Natural killer cell (primary cell): ENCODE data around the gene MVB12B. TPM values are rescaled to one million over a fixed set of nuclear protein-coding genes. Genes with fewer than 3 reads are reported as not detected.

Experiments used
- ATAC-seq, 3 donors: fragments of 150-1000 bp in 2 of 3; fragments of 200-7000 bp in 1 of 3; cut with Tn5 transposase; 1 replicate in 1 of 3; 2 replicates in 2 of 3; pipeline ENCODE4 v1.10.0; 2021; ENCODE audit warnings: mild to moderate bottlenecking in 2 of 3, moderate library complexity in 2 of 3
- DNase-seq, 2 donors: peaks; one replicate each; pipeline versions ENCODE4 v3.0.0 to v3.0.0-alpha.2; 2013 to 2021; ENCODE audit warnings: mixed read lengths in 1 of 2
- H3K27ac ChIP-seq: one replicate; pipeline ENCODE4 v1.5.1; 2013; ENCODE audit warnings: mild to moderate bottlenecking, low read length
- H3K27me3 ChIP-seq: one replicate; pipeline ENCODE4 v1.6.1; 2013; ENCODE audit warnings: low read length; ENCODE audit not compliant: control insufficient read depth, insufficient read depth
- H3K36me3 ChIP-seq: one replicate; pipeline ENCODE4 v1.6.1; 2013; ENCODE audit warnings: low read length; ENCODE audit not compliant: control insufficient read depth, insufficient read depth
- H3K4me1 ChIP-seq: one replicate; pipeline ENCODE4 v1.6.1; 2013; ENCODE audit warnings: low read length; ENCODE audit not compliant: control insufficient read depth, insufficient read depth
- H3K4me3 ChIP-seq: one replicate; pipeline ENCODE4 v1.5.1; 2013; ENCODE audit warnings: low read length
- H3K9me3 ChIP-seq: one replicate; pipeline ENCODE4 v1.6.1; 2013; ENCODE audit warnings: low read length; ENCODE audit not compliant: control insufficient read depth, insufficient read depth
- H3K27ac Mint-ChIP-seq, 2 donors: one replicate each; pipeline ENCODE4 v1.8.0; 2022; ENCODE audit warnings: mild to moderate bottlenecking in 2 of 2, mixed read lengths in 2 of 2, moderate library complexity in 1 of 2
- H3K27me3 Mint-ChIP-seq, 2 donors: one replicate each; pipeline ENCODE4 v1.8.0; 2022; ENCODE audit warnings: low read depth in 2 of 2, mixed read lengths in 2 of 2
- H3K36me3 Mint-ChIP-seq: one replicate; pipeline ENCODE4 v1.8.0; 2022; ENCODE audit warnings: mixed read lengths
- H3K4me1 Mint-ChIP-seq, 2 donors: one replicate each; pipeline ENCODE4 v1.8.0; 2022; ENCODE audit warnings: mixed read lengths in 2 of 2
- H3K4me3 Mint-ChIP-seq: one replicate; pipeline ENCODE4 v1.8.0; 2022; ENCODE audit warnings: mild to moderate bottlenecking, moderate library complexity, mixed read lengths
- H3K9me3 Mint-ChIP-seq, 2 donors: one replicate each; pipeline ENCODE4 v1.8.0; 2022; ENCODE audit warnings: mixed read lengths in 2 of 2
- WGBS: methylation state at CpG from one replicate; pipeline ENCODE4 v1.1.7; 2013; ENCODE audit warnings: missing lambda C conversion rate; ENCODE audit not compliant: insufficient coverage; 5-methylcytosine and 5-hydroxymethylcytosine counted together
- intact Hi-C: fragments of 100-400 bp; cut with micrococcal nuclease; formaldehyde crosslinking; loops from one replicate; pipeline ENCODE4 v1.14.2; 2022
- total RNA-seq, 4 donors: library from RNA; stranded (reverse); fragments of 120-200 nt in 1 of 4; gene quantifications; one replicate each; pipeline versions ENCODE4 v1.2.3 to v1.2.4, GENCODE V29; 2013 to 2022
- TF ChIP-seq, protein P1 (sequence below): fragments of 200-600 bp; IDR thresholded peaks from one replicate; pipeline ENCODE4 v1.8.0; 2022; ENCODE audit warnings: antibody characterized with exemption

The MVB12B gene
- total RNA-seq, 3 donors from 2014 or later (not counting 1 experiment from before 2014, with no cell fraction given) = 2.0 to 13.0 (median 7.8) TPM

DNA sequence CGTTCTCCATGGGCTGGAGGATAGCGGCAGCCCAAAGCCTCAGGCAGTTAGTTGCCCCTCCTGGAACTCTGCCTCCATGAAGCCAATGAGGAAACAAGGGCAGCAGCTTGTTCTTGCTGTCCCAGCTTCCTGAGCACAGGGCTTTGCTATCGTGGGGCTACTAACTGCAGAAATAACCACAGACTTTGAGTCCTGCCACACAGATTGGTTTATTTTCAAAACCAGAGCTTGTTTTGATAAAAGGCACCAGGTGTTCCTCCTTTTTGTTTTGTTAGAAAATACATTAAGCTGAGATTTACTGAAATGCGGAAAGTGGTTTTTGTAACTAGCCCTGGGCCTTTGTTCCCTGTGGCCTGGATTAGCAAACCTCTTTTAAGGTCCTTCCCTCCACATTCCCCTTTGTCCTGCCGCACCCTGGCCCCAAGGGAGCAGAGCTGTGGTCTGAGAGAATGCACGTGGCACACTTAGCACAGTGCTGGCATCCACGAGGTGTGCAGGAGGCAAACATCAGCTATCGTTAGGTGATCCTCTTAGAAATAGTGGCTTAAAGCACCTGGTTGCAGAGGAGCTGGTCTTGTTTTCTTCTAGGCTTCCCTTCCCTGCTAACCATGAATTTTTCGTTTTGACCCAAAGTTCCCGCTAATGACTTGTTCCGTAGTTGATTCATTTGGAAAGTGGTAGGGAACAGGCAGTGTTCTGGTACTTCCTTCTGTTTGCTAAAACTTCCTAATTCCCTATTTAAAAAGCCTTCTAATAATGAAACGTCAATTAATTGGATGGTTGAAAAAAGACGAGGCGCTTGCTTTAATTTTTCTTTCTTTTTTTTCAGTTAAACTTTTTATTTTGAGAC is 21.5 kb downstream of the MVB12B start:
- WGBS = 40% methylated on average over 11 of the region's 14 CpGs
- TF ChIP-seq, protein P1, sequence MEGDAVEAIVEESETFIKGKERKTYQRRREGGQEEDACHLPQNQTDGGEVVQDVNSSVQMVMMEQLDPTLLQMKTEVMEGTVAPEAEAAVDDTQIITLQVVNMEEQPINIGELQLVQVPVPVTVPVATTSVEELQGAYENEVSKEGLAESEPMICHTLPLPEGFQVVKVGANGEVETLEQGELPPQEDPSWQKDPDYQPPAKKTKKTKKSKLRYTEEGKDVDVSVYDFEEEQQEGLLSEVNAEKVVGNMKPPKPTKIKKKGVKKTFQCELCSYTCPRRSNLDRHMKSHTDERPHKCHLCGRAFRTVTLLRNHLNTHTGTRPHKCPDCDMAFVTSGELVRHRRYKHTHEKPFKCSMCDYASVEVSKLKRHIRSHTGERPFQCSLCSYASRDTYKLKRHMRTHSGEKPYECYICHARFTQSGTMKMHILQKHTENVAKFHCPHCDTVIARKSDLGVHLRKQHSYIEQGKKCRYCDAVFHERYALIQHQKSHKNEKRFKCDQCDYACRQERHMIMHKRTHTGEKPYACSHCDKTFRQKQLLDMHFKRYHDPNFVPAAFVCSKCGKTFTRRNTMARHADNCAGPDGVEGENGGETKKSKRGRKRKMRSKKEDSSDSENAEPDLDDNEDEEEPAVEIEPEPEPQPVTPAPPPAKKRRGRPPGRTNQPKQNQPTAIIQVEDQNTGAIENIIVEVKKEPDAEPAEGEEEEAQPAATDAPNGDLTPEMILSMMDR = no peak
- Histone ChIP-seq H3K4me1 (peaks cover 6% of the 10 kb centered on the region), H3K27me3 (no peaks in the 10 kb centered on the region), H3K4me3 (no peak overlapping the region), H3K27ac (no peak overlapping the region), H3K36me3 (no peaks in the 10 kb centered on the region), H3K9me3 (no peaks in the 10 kb centered on the region)
- H3K27ac Mint-ChIP-seq = no peak overlapping the region
- ATAC-seq (no peak), DNase-seq (no peak)
- intact Hi-C loops = no loop called here
- H3K27me3 Mint-ChIP-seq = peaks cover 0 to 15% of the 10 kb centered on the region in 2 donors
- H3K9me3 Mint-ChIP-seq = peaks cover 2 to 3% of the 10 kb centered on the region in 2 donors
- H3K4me3 Mint-ChIP-seq = no peak overlapping the region
- H3K4me1 Mint-ChIP-seq = peaks cover 0 to 5% of the 10 kb centered on the region in 2 donors
- no peaks in the 10 kb centered on the region for H3K36me3 Mint-ChIP-seq

DNA sequence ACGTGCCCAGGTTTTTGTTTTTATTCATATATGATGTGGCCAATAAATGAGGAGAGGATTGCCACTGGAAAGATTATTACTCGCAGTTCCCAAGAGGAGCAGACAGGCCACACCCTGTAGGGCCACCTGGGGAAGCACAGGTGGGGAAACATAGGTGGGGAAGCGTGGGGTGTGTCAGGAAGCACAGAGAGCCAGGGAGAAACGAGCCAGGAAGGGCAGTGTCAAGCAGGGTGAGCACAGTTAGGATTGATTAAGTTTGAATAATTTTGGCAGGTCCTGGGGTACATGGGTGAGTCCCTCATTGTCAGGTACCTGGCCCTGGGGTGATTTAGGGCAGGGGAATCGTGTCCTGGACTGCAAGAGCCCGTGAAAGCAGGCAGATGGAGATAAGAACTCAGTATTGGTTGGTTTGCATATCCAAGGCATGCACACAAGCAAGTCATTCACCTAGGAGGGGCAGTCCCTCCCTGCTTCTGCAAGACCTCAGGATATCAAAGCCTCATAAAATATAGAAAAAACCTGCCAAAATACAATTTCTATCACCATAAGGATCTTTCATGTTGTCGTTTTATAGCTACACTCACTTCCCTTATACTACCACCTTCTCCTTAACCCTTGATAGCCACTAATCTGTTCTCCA is 22.4 kb downstream of the MVB12B start:
- Mint-ChIP-seq H3K9me3 (peaks cover 2 to 3% of the 10 kb centered on the region in 2 donors), H3K27me3 (peaks cover 0 to 15% of the 10 kb centered on the region in 2 donors), H3K36me3 (no peaks in the 10 kb centered on the region), H3K27ac (no peak overlapping the region), H3K4me1 (peaks cover 0 to 5% of the 10 kb centered on the region in 2 donors), H3K4me3 (no peak overlapping the region)
- TF ChIP-seq, protein P1 = no peak
- 57% methylated on average over 6 of the region's 7 CpGs for WGBS
- ATAC-seq (no peak), DNase-seq (no peak)
- no peak overlapping the region for H3K27ac ChIP-seq
- intact Hi-C loops = no loop called here
- no peaks in the 10 kb centered on the region for H3K36me3 ChIP-seq
- no peaks in the 10 kb centered on the region for H3K9me3 ChIP-seq
- peaks cover 6% of the 10 kb centered on the region for H3K4me1 ChIP-seq
- no peak overlapping the region for H3K4me3 ChIP-seq
- no peaks in the 10 kb centered on the region for H3K27me3 ChIP-seq

GRCh38 chr9:126354887-126355770 is 28.5 kb downstream of the MVB12B start:
- H3K9me3 Mint-ChIP-seq = peaks cover 2 to 3% of the 10 kb centered on the region in 2 donors
- H3K36me3 Mint-ChIP-seq = peaks cover 6% of the 10 kb centered on the region
- no peaks in the 10 kb centered on the region for H3K36me3 ChIP-seq
- intact Hi-C loops = no loop called here
- H3K27ac Mint-ChIP-seq = no peak overlapping the region
- ATAC-seq (no peak), DNase-seq (no peak)
- H3K27me3 Mint-ChIP-seq = peaks cover 0 to 9% of the 10 kb centered on the region in 2 donors
- no peaks in the 10 kb centered on the region for H3K4me1 Mint-ChIP-seq
- WGBS = 88% methylated on average over 6 of the region's 12 CpGs
- no peaks in the 10 kb centered on the region for H3K4me1 ChIP-seq
- no peaks in the 10 kb centered on the region for H3K9me3 ChIP-seq
- TF ChIP-seq, protein P1 = no peak
- H3K4me3 Mint-ChIP-seq = no peak overlapping the region
- no peaks in the 10 kb centered on the region for H3K27me3 ChIP-seq
- H3K27ac ChIP-seq = no peak overlapping the region
- H3K4me3 ChIP-seq = no peak overlapping the region
